ENCODE data around the gene PYGM. TPM values are rescaled to one million over a fixed set of nuclear protein-coding genes. Genes with fewer than 3 reads are reported as not detected.
A peak's percentile ranks its signal among the peaks of the same experiment; 100 is the strongest.

PYGM gene
- polyA plus RNA-seq, 6 donors from 2014 or later = 2.1 to 4.9 (median 2.2) TPM; not detected in 1

DNA sequence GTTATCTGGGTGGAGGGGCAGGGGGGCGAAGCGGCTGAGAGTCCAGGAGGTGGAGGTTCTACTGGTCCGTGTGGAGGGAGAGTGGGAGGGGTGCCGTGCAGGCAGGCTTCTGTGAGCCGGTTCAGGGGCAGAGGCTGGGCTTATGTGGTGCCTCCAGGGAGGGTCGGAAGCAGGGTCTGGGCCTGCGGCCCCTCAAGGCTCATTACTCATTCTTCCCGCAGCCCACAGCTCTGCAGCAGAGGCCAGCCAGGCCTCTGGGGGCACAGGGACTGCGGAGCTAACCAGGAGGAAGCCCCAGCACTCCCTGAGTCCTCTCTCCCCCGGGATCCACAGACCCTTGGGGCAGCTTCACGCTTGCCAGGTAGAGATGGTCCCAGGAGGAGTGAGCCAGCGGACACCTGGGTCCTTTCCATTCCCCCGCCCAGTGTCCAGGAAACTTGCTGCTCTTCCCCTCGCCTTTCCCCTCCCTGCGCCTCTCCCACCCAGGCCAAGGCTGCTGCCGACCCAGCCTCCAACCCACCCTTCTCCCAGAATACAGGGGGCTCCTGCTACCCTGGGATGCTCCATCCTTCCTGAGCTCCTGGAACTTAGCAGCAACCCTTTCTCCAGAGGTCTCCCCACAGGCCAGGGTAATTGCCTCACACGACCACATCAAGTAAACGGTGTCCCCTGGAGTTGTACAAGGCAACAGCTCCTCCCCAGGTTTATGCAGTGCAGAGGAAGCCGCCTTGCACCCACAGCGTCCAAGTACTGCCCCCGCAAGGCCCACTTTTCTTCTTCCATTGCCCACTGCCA lies 43.1 kb downstream of the PYGM start:
- ATAC-seq (ENCODE audit: low read depth in 2 of 2) (no peak), DNase-seq (no peak)
- H3K4me3 Mint-ChIP-seq = peak overlapping the region in 1 of 8 donors; percentile 15
- H3K4me1 Mint-ChIP-seq = peaks cover 8 to 29% (median 9%) of the 10 kb centered on the region in 3 donors
- H3K27me3 Mint-ChIP-seq = peaks cover 34 to 77% (median 76%) of the 10 kb centered on the region in 3 donors
- peaks cover 0 to 7% of the 10 kb centered on the region in 2 donors for H3K36me3 Mint-ChIP-seq
- peaks cover 0 to 3% (median 0%) of the 10 kb centered on the region in 7 donors for H3K9me3 Mint-ChIP-seq
- no peak overlapping the region for H3K27ac Mint-ChIP-seq

DNA sequence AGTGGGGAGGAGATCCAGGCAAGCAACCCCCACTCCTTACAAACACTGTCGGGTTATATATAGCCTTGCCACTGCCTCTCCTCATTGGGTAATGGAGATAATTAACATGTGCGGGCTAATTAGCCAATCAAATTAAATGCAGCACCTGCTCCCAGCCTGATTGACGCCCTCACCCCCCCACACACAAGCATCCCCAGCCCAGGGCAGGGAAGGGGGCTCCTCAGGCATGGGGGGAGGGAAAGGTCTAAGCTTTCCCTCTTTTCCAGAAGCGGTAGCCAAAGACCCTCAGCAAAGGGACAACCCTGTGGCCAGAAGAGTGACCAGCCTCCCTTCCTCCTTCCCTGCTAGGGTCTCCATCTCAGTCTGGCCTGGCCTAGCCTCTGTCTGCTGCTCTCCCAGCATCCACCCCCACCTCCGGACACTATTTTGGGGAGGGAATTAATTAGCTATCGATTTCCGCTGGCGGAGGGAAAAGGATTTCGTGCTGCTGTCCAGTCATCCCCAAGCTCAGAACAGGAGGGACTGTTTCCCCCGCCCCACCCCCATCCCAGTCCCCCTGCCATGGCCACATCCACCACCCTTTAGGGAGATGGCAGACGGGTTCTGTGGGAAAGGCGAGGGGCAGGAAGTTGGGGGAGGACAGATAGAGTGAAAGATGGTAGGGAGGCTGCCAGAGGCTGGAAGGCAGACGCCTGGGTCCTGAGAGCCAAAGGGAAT lies 43.9 kb downstream of the PYGM start:
- H3K36me3 Mint-ChIP-seq = peaks cover 0 to 10% of the 10 kb centered on the region in 2 donors
- DNase-seq (no peak), ATAC-seq (ENCODE audit: low read depth in 2 of 2) (no peak)
- peaks cover 0 to 3% (median 0%) of the 10 kb centered on the region in 7 donors for H3K9me3 Mint-ChIP-seq
- no peak overlapping the region for H3K27ac Mint-ChIP-seq
- peaks cover 40 to 78% (median 77%) of the 10 kb centered on the region in 3 donors for H3K27me3 Mint-ChIP-seq
- H3K4me3 Mint-ChIP-seq = peak overlapping the region in 1 of 8 donors; percentile 29
- peaks cover 12 to 37% (median 16%) of the 10 kb centered on the region in 3 donors for H3K4me1 Mint-ChIP-seq

DNA sequence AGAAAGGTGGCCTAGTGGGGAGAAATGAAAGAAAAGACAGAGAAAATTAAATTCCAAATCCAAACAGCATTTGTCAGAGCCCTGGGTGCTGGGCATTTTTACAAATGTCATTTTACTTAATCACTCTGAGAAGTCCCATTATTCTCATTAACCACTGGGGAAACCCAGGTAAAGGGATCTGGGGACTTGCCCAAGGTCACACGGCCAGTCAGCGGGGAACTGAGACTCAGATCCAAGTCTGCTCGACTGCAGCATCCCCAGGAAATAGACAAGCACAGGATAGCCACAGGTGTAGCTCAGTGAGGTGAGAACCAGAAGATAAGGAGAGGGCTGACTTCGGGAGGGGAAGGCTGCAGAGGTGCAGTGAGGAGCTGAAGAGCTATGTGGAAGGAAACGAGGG lies 44.7 kb downstream of the PYGM start:
- peak in 1 of 2 donors; percentile 13 for ATAC-seq (ENCODE audit: low read depth in 2 of 2)
- no peak for DNase-seq
- H3K27me3 Mint-ChIP-seq = peaks cover 48 to 78% (median 77%) of the 10 kb centered on the region in 3 donors
- H3K4me1 Mint-ChIP-seq = peaks cover 12 to 35% (median 18%) of the 10 kb centered on the region in 3 donors
- H3K4me3 Mint-ChIP-seq = peak overlapping the region in 4 of 8 donors; percentile 26 to 70 (median 54)
- H3K36me3 Mint-ChIP-seq = peaks cover 0 to 10% of the 10 kb centered on the region in 2 donors
- H3K9me3 Mint-ChIP-seq = peaks cover 0 to 3% (median 0%) of the 10 kb centered on the region in 7 donors
- peak overlapping the region in 2 of 6 donors; percentile 63 to 67 for H3K27ac Mint-ChIP-seq

DNA sequence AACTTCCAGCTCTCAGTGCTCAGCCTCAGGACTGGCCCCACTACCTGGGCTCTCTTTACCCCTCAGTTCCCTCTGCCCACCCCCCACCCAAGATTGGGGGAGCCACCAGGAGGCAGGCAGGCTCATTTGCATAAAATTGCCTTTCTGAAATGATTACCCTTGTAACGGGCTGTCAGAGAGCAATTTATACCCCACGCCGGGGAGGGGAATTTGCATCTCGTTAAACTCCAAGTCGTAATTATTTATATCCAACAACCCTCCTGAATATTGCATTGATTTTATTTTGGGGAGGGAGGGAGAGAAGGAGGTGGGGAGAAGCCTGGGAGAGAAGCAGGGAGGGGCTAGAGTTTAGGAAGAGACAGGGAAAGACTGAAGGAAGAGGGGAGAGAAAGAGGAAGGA lies 45.1 kb downstream of the PYGM start:
- Mint-ChIP-seq H3K27me3 (peaks cover 51 to 79% (median 79%) of the 10 kb centered on the region in 3 donors), H3K4me3 (peak overlapping the region in 6 of 8 donors; percentile 58 to 72 (median 69)), H3K4me1 (peaks cover 12 to 35% (median 18%) of the 10 kb centered on the region in 3 donors), H3K9me3 (peaks cover 0 to 3% (median 0%) of the 10 kb centered on the region in 7 donors), H3K27ac (peak overlapping the region in 1 of 6 donors; percentile 67), H3K36me3 (peaks cover 0 to 10% of the 10 kb centered on the region in 2 donors)
- no peak for ATAC-seq (ENCODE audit: low read depth in 2 of 2)
- no peak for DNase-seq

DNA sequence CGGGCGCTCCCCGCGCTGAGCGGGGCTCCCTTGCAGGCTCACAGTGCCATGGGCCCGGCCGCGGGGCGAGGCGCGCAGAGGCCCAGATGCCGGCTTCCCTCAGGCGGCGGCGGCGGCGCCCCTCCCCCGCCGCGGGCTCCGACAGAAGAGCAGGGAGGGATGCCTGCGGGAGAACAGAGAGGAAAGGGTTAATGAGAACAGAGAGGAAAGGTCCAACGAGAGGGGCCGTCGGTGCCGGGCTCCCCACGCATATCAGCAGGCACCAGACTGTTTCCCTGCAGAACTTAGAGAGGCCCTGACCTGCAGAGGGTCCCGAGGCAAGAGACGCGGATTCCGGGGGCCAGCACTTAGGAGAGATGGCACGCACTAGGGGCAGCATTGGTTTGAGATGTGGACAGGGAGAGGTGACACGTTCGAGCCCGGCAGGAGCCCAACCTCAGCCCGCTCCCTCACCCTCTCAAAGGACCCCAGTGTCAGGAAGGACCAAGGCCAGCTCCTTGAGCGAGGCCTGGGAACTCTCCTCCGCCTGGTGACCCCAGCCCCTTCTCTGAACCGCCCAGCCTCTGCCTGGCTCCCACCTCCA lies 45.9 kb downstream of the PYGM start:
- peaks cover 12 to 35% (median 18%) of the 10 kb centered on the region in 3 donors for H3K4me1 Mint-ChIP-seq
- H3K27ac Mint-ChIP-seq = peak overlapping the region in 2 of 6 donors; percentile 31 to 85
- peaks cover 0 to 3% (median 0%) of the 10 kb centered on the region in 7 donors for H3K9me3 Mint-ChIP-seq
- H3K36me3 Mint-ChIP-seq = peaks cover 0 to 10% of the 10 kb centered on the region in 2 donors
- peak overlapping the region; percentile 58 to 85 (median 72) for H3K4me3 Mint-ChIP-seq
- H3K27me3 Mint-ChIP-seq = peaks cover 55 to 85% (median 84%) of the 10 kb centered on the region in 3 donors
- ATAC-seq (ENCODE audit: low read depth in 2 of 2) (peak; percentile 20 to 25), DNase-seq (no peak)

DNA sequence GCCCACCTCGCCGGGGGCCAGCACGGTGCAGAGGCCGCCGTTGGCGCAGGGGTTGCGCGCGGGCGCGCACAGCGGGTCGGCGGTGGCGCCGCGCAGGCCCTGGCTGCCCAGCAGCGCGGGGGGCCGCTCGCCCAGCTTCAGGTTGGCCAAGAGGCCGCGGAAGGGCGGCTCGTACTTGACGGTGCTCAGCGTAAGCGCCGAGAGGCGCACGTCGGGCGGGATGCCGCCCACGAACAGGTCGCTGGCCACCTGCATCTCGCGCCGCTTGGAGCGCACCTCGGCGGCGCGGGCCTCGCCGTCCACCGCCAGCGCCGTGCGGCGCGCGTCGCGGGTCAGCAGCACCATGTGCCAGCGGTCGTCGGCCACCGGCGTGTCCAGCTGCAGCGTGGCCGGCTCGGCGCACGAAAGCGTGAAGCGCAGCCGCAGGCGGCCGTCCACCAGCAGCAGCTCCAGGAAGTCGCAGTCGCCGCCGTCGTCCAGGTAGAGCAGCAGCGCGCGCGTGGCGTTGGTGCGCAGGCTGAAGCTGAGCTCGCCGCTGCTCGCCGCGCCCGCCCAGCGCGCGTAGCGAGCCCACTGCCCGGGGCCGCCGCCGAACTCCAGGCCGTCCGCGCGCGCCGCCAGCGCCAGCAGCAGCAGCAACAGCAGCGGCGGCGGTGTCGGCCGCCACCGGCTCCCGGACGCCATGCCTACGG lies 46.6 kb downstream of the PYGM start:
- Mint-ChIP-seq H3K4me3 (no peak overlapping the region), H3K36me3 (peaks cover 0 to 10% of the 10 kb centered on the region in 2 donors), H3K27me3 (peaks cover 54 to 83% (median 83%) of the 10 kb centered on the region in 3 donors), H3K4me1 (peaks cover 12 to 35% (median 18%) of the 10 kb centered on the region in 3 donors), H3K27ac (no peak overlapping the region), H3K9me3 (peaks cover 0 to 3% (median 0%) of the 10 kb centered on the region in 7 donors)
- ATAC-seq (ENCODE audit: low read depth in 2 of 2) = peak; percentile 46 to 55
- DNase-seq = peak; percentile 21

DNA sequence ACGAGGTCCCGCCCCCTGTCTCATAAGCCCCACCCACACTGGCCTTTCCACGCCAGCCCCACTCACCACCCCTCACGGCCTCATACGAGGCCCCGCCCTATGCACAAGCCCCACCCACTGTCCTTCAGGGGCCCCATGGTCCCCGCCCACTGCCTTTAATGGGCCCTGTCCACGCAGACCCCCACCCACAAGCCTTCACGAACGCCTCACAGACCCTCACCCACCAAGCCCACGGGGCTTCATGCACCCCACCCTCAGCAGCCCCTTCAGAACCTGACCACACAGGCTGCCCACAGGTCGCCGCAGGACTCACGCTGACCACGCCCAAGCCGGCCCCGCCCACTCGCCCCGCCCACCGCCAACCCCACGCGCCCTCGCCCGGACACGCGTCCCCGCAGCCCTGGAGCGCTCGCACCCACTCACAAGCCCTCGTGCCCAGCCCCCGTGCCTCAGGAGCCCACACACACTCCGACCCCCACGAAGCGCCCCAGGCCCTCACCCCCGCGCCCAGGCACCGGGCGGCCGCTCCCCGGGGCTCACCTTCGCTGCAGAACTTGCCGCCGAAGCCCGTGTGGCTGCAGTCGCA lies 47.3 kb downstream of the PYGM start:
- Mint-ChIP-seq H3K4me3 (peak overlapping the region in 7 of 8 donors; percentile 36 to 84 (median 63)), H3K4me1 (peaks cover 12 to 34% (median 18%) of the 10 kb centered on the region in 3 donors), H3K9me3 (peaks cover 0 to 3% (median 0%) of the 10 kb centered on the region in 7 donors), H3K27ac (peak overlapping the region in 2 of 6 donors; percentile 12 to 58), H3K36me3 (peaks cover 0 to 10% of the 10 kb centered on the region in 2 donors), H3K27me3 (peaks cover 57 to 81% (median 80%) of the 10 kb centered on the region in 3 donors)
- ATAC-seq (ENCODE audit: low read depth in 2 of 2) = peak in 1 of 2 donors; percentile 17
- DNase-seq = no peak

DNA sequence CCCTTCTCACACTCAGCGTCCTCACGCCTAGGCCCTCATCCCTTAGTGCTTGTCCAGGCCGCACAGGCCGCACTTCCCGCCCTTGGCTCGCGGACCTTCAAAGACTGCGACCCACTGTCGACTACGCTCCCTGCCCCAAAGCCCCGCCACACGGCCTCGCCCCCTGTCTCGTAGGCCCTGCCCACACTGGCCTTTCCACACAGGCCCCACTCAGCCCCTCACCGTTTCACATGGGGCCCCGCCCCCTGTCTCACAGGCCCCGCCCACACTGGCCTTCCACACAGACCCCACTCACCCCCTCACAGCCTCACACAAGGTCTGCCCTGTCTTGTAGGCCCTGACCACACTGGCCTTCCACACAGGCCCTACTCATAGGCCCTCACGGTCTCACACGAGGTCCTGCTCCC lies 47.8 kb downstream of the PYGM start:
- Mint-ChIP-seq H3K27ac (peak overlapping the region in 3 of 6 donors; percentile 12 to 35 (median 20)), H3K9me3 (peaks cover 0 to 3% (median 0%) of the 10 kb centered on the region in 7 donors), H3K4me1 (peaks cover 12 to 28% (median 18%) of the 10 kb centered on the region in 3 donors), H3K4me3 (peak overlapping the region in 6 of 8 donors; percentile 36 to 77 (median 59)), H3K27me3 (peaks cover 57 to 76% (median 75%) of the 10 kb centered on the region in 3 donors), H3K36me3 (peaks cover 0 to 10% of the 10 kb centered on the region in 2 donors)
- ATAC-seq (ENCODE audit: low read depth in 2 of 2) (no peak), DNase-seq (no peak)

DNA sequence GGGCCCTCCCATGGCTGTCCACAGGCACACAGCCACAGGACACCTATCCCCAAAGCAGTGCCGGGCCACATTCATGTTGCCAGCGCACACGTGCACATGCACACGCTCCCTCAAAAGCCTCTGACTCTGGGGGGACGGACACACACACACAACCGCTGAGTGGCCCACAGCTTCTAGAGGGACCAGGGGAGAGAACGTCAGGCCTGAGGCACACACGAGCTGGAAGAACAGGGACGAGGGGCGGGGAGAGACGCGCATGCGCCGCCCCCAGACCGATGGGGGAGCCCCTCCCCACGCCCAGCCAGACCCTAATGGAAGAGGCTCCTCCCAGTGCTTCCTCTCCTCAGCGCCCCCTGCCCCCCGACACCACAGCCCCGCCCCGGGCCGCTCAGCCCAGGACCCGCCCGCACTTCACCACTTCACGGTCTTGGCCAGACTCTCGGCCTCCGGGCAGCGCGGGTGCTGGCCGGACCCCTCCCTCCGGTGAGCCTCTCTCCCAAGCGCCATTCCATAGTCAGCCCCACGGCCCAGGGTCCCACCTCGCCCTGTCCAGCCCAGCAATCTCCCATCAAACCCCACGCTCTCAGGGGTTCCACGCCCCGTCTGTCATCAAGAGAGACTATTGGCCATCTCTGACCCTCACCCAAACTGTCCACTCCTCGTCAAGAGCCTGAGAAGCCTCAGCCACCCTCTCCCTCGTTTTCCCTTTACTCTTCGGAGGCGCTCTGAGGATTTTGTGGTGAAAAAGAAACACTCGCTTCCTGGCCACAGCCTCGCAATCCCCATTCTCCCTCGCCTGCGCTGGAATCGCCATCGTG lies 48.4 kb downstream of the PYGM start:
- Mint-ChIP-seq H3K9me3 (peaks cover 0 to 3% (median 0%) of the 10 kb centered on the region in 7 donors), H3K4me1 (peaks cover 12 to 28% (median 18%) of the 10 kb centered on the region in 3 donors), H3K27me3 (peaks cover 59 to 75% (median 75%) of the 10 kb centered on the region in 3 donors), H3K27ac (peak overlapping the region in 1 of 6 donors; percentile 82), H3K36me3 (peaks cover 0 to 10% of the 10 kb centered on the region in 2 donors), H3K4me3 (peak overlapping the region in 4 of 8 donors; percentile 47 to 69 (median 59))
- DNase-seq = no peak
- no peak for ATAC-seq (ENCODE audit: low read depth in 2 of 2)

DNA sequence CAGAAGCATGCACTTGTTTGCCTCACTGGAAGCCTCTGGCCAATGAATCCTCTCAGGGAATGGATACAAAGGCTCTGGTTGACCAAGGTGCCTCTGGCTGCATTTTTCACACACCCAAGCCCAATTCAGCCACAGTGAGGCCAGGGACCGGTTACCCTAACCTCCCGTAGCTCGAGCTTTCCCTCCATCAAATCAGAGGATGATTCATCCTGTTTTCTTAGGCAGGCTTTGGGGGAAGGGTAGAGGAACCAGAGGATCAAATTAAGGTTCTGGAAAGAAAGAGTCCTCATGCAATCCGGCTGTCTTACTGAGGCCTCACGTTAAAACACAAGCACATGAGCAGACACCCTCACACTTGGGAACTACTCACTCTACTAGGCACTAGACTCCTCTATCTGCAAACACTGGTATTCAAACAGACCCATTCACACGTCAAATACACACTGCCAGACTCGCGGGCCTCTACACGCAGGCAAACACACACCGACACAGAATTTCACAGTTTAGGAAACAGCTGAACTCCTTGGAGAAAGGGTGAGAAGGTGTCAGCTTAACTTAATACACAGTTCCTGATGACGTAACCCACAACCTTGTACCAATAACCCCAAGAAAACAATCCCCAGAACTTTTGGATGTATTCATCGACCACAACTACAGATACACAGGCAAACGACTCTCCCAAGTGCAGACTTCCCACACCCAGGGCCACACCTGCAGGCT lies 49.2 kb downstream of the PYGM start:
- H3K4me3 Mint-ChIP-seq = peak overlapping the region in 2 of 8 donors; percentile 25 to 47
- H3K4me1 Mint-ChIP-seq = peaks cover 12 to 28% (median 18%) of the 10 kb centered on the region in 3 donors
- H3K27me3 Mint-ChIP-seq = peaks cover 61 to 75% (median 70%) of the 10 kb centered on the region in 3 donors

DNA sequence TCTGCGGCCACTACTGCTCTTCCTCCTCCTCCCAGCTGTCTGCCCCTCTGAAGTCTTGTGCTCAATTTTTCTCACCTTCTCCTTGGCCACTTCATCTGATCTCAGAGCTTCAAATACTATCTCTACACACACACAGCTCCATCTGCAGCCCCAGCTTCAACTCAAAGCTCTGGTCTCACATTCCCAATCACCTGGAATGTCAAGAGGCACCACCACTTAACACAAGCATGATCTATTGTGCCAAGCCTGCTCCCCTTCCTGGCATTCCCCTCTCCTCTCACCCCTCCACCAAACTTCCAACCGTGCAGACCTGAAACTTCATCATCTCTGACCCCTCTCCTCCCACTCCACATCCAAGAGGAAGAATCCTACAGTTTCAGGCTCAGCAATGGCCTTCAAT lies 54.3 kb downstream of the PYGM start:
- Mint-ChIP-seq H3K9me3 (no peaks in the 10 kb centered on the region), H3K4me1 (peaks cover 0 to 6% (median 0%) of the 10 kb centered on the region in 3 donors), H3K4me3 (peak overlapping the region in 1 of 8 donors; percentile 35), H3K27ac (no peak overlapping the region), H3K27me3 (peaks cover 39 to 58% (median 44%) of the 10 kb centered on the region in 3 donors), H3K36me3 (no peaks in the 10 kb centered on the region)
- DNase-seq (no peak), ATAC-seq (ENCODE audit: low read depth in 2 of 2) (no peak)

More for the DNA sequence above, 49.2 kb downstream of the PYGM start:
- ATAC-seq (ENCODE audit: low read depth in 2 of 2) (no peak), DNase-seq (no peak)
- H3K9me3 Mint-ChIP-seq = peaks cover 0 to 3% (median 0%) of the 10 kb centered on the region in 7 donors
- peaks cover 0 to 10% of the 10 kb centered on the region in 2 donors for H3K36me3 Mint-ChIP-seq
- no peak overlapping the region for H3K27ac Mint-ChIP-seq
